Gastrocnemius medialis (tissue), 4 donors: ENCODE measurements around the gene NKD1.

ENCODE experiments used
- POLR2A ChIP-seq, 2 donors: fragments of 450-650 bp; IDR thresholded peaks; one replicate each; pipeline ENCODE4 v1.6.1; 2017; ENCODE audit warnings: antibody characterized with exemption in 2 of 2, mild to moderate bottlenecking in 2 of 2, moderate library complexity in 2 of 2
- TF ChIP-seq, protein P1 (sequence below), 5 experiments: fragments of 450-650 bp in 3 of 5; fragments of 200-600 bp in 2 of 5; sonication (generic) in 2 of 5; IDR thresholded peaks in 4 of 5; conservative IDR thresholded peaks in 1 of 5; 1 replicate in 4 of 5; 2 replicates in 1 of 5; pipeline ENCODE4 v1.5.1; 2016 to 2019; ENCODE audit warnings: antibody characterized with exemption in 5 of 5, mild to moderate bottlenecking in 3 of 5, moderate library complexity in 3 of 5

DNA sequence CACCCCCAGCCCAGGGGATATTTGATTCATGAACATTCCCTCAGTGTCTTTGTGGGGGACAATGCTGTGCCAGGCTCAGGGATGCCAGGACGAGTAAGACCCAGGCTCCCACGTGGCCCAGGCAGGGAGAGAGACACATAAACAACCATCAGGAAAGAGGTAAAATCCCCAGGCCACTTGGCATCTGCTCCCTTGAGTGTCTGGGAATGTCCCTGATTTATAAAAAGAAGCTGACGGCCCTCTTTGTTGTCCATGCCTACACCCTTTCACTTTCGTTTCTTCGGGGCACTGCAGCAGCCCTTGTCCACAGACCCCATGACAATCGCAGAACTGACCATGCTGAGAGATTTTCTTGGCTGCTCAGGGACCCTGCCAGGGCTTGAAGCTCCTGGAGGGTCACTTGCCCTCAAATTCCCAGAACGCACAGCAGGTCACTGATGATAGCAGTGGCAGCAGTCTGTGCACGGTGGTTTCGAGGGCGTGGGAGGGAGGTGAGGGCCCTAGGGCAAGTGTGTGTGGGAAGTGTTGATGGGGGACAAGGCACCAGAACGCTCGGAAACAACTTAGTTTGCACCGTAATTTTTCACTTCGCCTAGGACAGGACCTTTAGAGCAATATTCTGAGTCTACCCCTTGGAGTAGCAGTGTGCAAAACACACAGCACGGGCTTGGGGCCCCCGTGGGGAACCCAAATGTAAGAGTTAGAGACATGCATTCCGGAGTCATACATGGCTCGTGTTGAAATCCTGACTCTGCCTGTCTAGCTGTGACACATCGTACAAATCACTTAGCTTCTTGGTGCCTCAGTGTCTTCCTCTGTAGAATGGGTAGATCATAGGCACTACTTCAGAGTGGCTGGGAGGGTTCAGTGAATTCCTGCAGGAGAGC lies 149.9 kb downstream of the NKD1 start:
- TF ChIP-seq, protein P1, sequence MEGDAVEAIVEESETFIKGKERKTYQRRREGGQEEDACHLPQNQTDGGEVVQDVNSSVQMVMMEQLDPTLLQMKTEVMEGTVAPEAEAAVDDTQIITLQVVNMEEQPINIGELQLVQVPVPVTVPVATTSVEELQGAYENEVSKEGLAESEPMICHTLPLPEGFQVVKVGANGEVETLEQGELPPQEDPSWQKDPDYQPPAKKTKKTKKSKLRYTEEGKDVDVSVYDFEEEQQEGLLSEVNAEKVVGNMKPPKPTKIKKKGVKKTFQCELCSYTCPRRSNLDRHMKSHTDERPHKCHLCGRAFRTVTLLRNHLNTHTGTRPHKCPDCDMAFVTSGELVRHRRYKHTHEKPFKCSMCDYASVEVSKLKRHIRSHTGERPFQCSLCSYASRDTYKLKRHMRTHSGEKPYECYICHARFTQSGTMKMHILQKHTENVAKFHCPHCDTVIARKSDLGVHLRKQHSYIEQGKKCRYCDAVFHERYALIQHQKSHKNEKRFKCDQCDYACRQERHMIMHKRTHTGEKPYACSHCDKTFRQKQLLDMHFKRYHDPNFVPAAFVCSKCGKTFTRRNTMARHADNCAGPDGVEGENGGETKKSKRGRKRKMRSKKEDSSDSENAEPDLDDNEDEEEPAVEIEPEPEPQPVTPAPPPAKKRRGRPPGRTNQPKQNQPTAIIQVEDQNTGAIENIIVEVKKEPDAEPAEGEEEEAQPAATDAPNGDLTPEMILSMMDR (IDR thresholded peaks at IDR 0.05 in 4 of 5, conservative IDR thresholded peaks at IDR 0.05 in 1 of 5), result no peak
- TF ChIP-seq POLR2A (IDR thresholded peaks at IDR 0.05), result peak in 1 of 2 donors; percentile 29
